Esophagus muscularis mucosa (tissue), 4 donors: ENCODE data around the gene KCNQ1. TPM values are rescaled to one million over a fixed set of nuclear protein-coding genes. Genes with fewer than 3 reads are reported as not detected.
A peak's percentile ranks its signal among the peaks of the same experiment; 100 is the strongest.

ENCODE experiments used
- DNase-seq: peaks from one replicate; pipeline ENCODE4 v3.0.0-alpha.2; 2017; ENCODE audit errors: extremely low spot score
- H3K27ac ChIP-seq, 4 donors: fragments of 200-600 bp; sonication (generic); replicated peaks in 1 of 4; 1 replicate in 3 of 4; 2 replicates in 1 of 4; pipeline ENCODE4 v1.5.1; 2016 to 2019; ENCODE audit warnings: mild to moderate bottlenecking in 1 of 4
- H3K27me3 ChIP-seq, 4 donors: fragments of 200-600 bp; sonication (generic); one replicate each; pipeline versions ENCODE4 v1.5.1 to v1.6.0; 2016 to 2019
- H3K36me3 ChIP-seq, 4 donors: fragments of 200-600 bp; sonication (generic); one replicate each; pipeline ENCODE4 v1.5.1; 2016 to 2019
- H3K4me1 ChIP-seq, 4 donors: fragments of 200-600 bp; sonication (generic); one replicate each; pipeline ENCODE4 v1.5.1; 2016 to 2019
- H3K4me3 ChIP-seq, 4 donors: fragments of 200-600 bp; sonication (generic); 1 replicate in 2 of 4; 2 replicates in 2 of 4; pipeline ENCODE4 v1.5.1; 2016 to 2019; ENCODE audit warnings: mild to moderate bottlenecking in 4 of 4, moderate library complexity in 1 of 4
- H3K9me3 ChIP-seq, 4 donors: fragments of 200-600 bp; sonication (generic); 1 replicate in 3 of 4; 2 replicates in 1 of 4; pipeline ENCODE4 v1.5.1; 2016 to 2019
- CTCF ChIP-seq, 3 experiments: fragments of 200-600 bp in 2 of 3; fragments of 450-650 bp in 1 of 3; sonication (generic) in 2 of 3; IDR thresholded peaks; one replicate each; pipeline ENCODE4 v1.5.1; 2017 to 2019; ENCODE audit warnings: antibody characterized with exemption in 3 of 3, mild to moderate bottlenecking in 2 of 3, moderate library complexity in 1 of 3
- EP300 ChIP-seq: sonication (generic); formaldehyde crosslinking; IDR thresholded peaks from one replicate; pipeline ENCODE4 v1.6.1; 2017; ENCODE audit warnings: antibody characterized with exemption
- POLR2A ChIP-seq: fragments of 450-650 bp; IDR thresholded peaks from one replicate; pipeline ENCODE4 v1.6.1; 2017; ENCODE audit warnings: antibody characterized with exemption, moderate library complexity, mild to moderate bottlenecking, low read depth
- POLR2AphosphoS5 ChIP-seq, 2 donors: sonication (generic); formaldehyde crosslinking; IDR thresholded peaks; one replicate each; pipeline ENCODE4 v1.6.1; 2017; ENCODE audit warnings: antibody characterized with exemption in 2 of 2
- WGBS: methylation state at CpG from one replicate; pipeline ENCODE4 v1.1.5; 2018; 5-methylcytosine and 5-hydroxymethylcytosine counted together
- intact Hi-C: fragments of 100-400 bp; cut with DNase I; formaldehyde crosslinking; loops from one replicate; pipeline ENCODE4 v1.15.1; 2023
- total RNA-seq, 4 donors: library from RNA; depleted of rRNA; stranded (reverse); fragments of >200 nt; gene quantifications; one replicate each; pipeline versions ENCODE4 v1.1.0 to v1.2.1, GENCODE V29; 2016

KCNQ1 gene
- total RNA-seq, 4 donors from 2014 or later: 2.1 to 5.9 (median 4.3) TPM

- peak overlapping the region; percentile 91 to 96 (median 94) for H3K27ac ChIP-seq
- 59% methylated on average over 8 of the region's 11 CpGs for WGBS
Observed at GRCh38 chr11:2882396-2883110, 437.7 kb downstream of the KCNQ1 start.

GRCh38 chr11:2883640-2883978, 438.8 kb downstream of the KCNQ1 start:
- intact Hi-C loops: loop anchor here (5.0 kb wide), 3 partner anchors 51 to 186 kb away; partner anchors contain the start of gene KCNQ1OT1
- Histone ChIP-seq H3K9me3 (no peaks in the 10 kb centered on the region), H3K27me3 (no peaks in the 10 kb centered on the region), H3K36me3 (peaks cover 0 to 21% (median 7%) of the 10 kb centered on the region in 4 donors), H3K27ac (peak overlapping the region; percentile 91 to 96 (median 94)), H3K4me1 (peaks cover 26 to 66% (median 47%) of the 10 kb centered on the region in 4 donors), H3K4me3 (peak overlapping the region; percentile 93 to 97 (median 95))
- TF ChIP-seq EP300 (no peak), POLR2AphosphoS5 (IDR thresholded peaks at IDR 0.05) (no peak), CTCF (IDR thresholded peaks at IDR 0.05) (no peak), POLR2A (no peak)
- no peak for DNase-seq
- 10% methylated on average over 14 of the region's 24 CpGs for WGBS

More at GRCh38 chr11:2882396-2883110, 437.7 kb downstream of the KCNQ1 start:
- Histone ChIP-seq H3K27me3 (no peaks in the 10 kb centered on the region), H3K36me3 (peaks cover 0 to 21% (median 7%) of the 10 kb centered on the region in 4 donors), H3K4me1 (peaks cover 23 to 58% (median 38%) of the 10 kb centered on the region in 4 donors), H3K9me3 (no peaks in the 10 kb centered on the region), H3K4me3 (peak overlapping the region; percentile 93 to 97 (median 95))
- intact Hi-C loops: loop anchor here (5.0 kb wide), 3 partner anchors 50 to 185 kb away; partner anchors contain the start of gene KCNQ1OT1
- DNase-seq: no peak
- no peak for TF ChIP-seq POLR2AphosphoS5 (IDR thresholded peaks at IDR 0.05)
- no peak for TF ChIP-seq POLR2A
- TF ChIP-seq EP300: no peak
- no peak for TF ChIP-seq CTCF (IDR thresholded peaks at IDR 0.05)

GRCh38 chr11:2883979-2884815, 439.4 kb downstream of the KCNQ1 start:
- H3K4me1 ChIP-seq: peaks cover 26 to 66% (median 48%) of the 10 kb centered on the region in 4 donors
- H3K9me3 ChIP-seq: no peaks in the 10 kb centered on the region
- H3K4me3 ChIP-seq: peak overlapping the region; percentile 93 to 97 (median 95)
- intact Hi-C loops: loop anchor here (2.0 to 5.0 kb wide), 4 partner anchors 52 to 187 kb away; partner anchors contain the start of gene KCNQ1OT1
- TF ChIP-seq EP300 (no peak), POLR2AphosphoS5 (IDR thresholded peaks at IDR 0.05) (peak in 1 of 2 donors; percentile 66), POLR2A (peak; percentile 34), CTCF (IDR thresholded peaks at IDR 0.05) (no peak)
- no peak for DNase-seq
- H3K27ac ChIP-seq: peak overlapping the region; percentile 91 to 96 (median 94)
- WGBS: 0% methylated on average over 5 of the region's 119 CpGs
- peaks cover 0 to 16% (median 2%) of the 10 kb centered on the region in 4 donors for H3K36me3 ChIP-seq
- no peaks in the 10 kb centered on the region for H3K27me3 ChIP-seq

GRCh38 chr11:2885017-2885677, 440.3 kb downstream of the KCNQ1 start:
- peaks cover 0 to 12% (median 0%) of the 10 kb centered on the region in 4 donors for H3K36me3 ChIP-seq
- peak overlapping the region; percentile 91 to 96 (median 94) for H3K27ac ChIP-seq
- no peaks in the 10 kb centered on the region for H3K9me3 ChIP-seq
- H3K27me3 ChIP-seq: no peaks in the 10 kb centered on the region
- intact Hi-C loops: loop anchor here (2.0 to 5.0 kb wide), 2 partner anchors 106 to 458 kb away; no protein-coding TSS in a partner anchor
- peak overlapping the region; percentile 93 to 97 (median 95) for H3K4me3 ChIP-seq
- peaks cover 28 to 73% (median 52%) of the 10 kb centered on the region in 4 donors for H3K4me1 ChIP-seq
- TF ChIP-seq POLR2A: no peak
- peak; percentile 44 to 61 (median 45) for TF ChIP-seq CTCF (IDR thresholded peaks at IDR 0.05)
- TF ChIP-seq EP300: no peak
- no peak for DNase-seq
- WGBS: 0% methylated on average over 17 of the region's 80 CpGs
